IMR-90 (cell line): ENCODE measurements around the gene USP7. TPM values are rescaled to one million over a fixed set of nuclear protein-coding genes. Genes with fewer than 3 reads are reported as not detected.

Experiments
- ATAC-seq: fragments of 200-7000 bp; cut with Tn5 transposase; 2 replicates; pipeline ENCODE4 v1.9.1; 2020; ENCODE audit warnings: low read depth, mild to moderate bottlenecking, moderate library complexity
- BruUV-seq: library from RNA; stranded (reverse); fragments of 400-500 nt; replicated peaks from 2 replicates; lab custom pipeline; 2021; lab: Mats Ljungman, UMichigan
- CTCF ChIA-PET: fragments of 300-600 bp; formaldehyde crosslinking; extraction: SDS; loops from one replicate; lab custom pipeline; 2021; ENCODE audit warnings: antibody characterized with exemption; lab: Yijun Ruan, JAX
- POLR2A ChIA-PET: fragments of 300-600 bp; sonication (Branson Sonifier 250); formaldehyde crosslinking; loops from one replicate; lab custom pipeline; 2022; ENCODE audit warnings: antibody characterized with exemption; ENCODE audit not compliant: unreplicated experiment; lab: Charles Lee
- DNase-seq: peaks from one replicate; pipeline ENCODE4 v3.0.0; 2013
- H2AFZ ChIP-seq: replicated peaks from 2 replicates; pipeline ENCODE3; 2013; ENCODE audit warnings: low read length, mild to moderate bottlenecking; ENCODE audit not compliant: poor library complexity
- H2AK5ac ChIP-seq: 2 replicates; pipeline ENCODE4 v1.6.1; 2013; ENCODE audit warnings: low read depth, low read length, inconsistent platforms
- H2AK9ac ChIP-seq: replicated peaks from 2 replicates; pipeline ENCODE3; 2013; ENCODE audit warnings: mild to moderate bottlenecking, low read depth, low read length, moderate library complexity; ENCODE audit not compliant: poor library complexity
- H2BK120ac ChIP-seq: 2 replicates; pipeline ENCODE4 v1.6.1; 2013; ENCODE audit warnings: low read depth, low read length, inconsistent platforms
- H2BK15ac ChIP-seq: 3 replicates; pipeline ENCODE4 v1.6.1; 2013; ENCODE audit warnings: low read depth, low read length, inconsistent platforms
- H2BK20ac ChIP-seq: 2 replicates; pipeline ENCODE4 v1.6.1; 2013; ENCODE audit warnings: low read depth, mild to moderate bottlenecking, inconsistent platforms, low read length, moderate library complexity
- H2BK5ac ChIP-seq: 2 replicates; pipeline ENCODE4 v1.6.1; 2013; ENCODE audit warnings: mild to moderate bottlenecking, low read depth, low read length, inconsistent platforms; ENCODE audit not compliant: poor library complexity, severe bottlenecking
- H3K14ac ChIP-seq: replicated peaks from 2 replicates; pipeline ENCODE4 v1.6.1; 2013; ENCODE audit warnings: low read depth, low read length, inconsistent platforms
- H3K18ac ChIP-seq: 2 replicates; pipeline ENCODE4 v1.6.1; 2013; ENCODE audit warnings: low read depth, low read length, control low read depth
- H3K23ac ChIP-seq: 2 replicates; pipeline ENCODE4 v1.6.1; 2013; ENCODE audit warnings: low read depth, low read length, inconsistent platforms
- H3K27ac ChIP-seq: 2 replicates; pipeline ENCODE4 v1.5.1; 2013; ENCODE audit warnings: mild to moderate bottlenecking, control low read depth, low read length; ENCODE audit not compliant: insufficient read depth
- H3K27me3 ChIP-seq: 2 replicates; pipeline ENCODE4 v1.6.1; 2013; ENCODE audit warnings: low read length; ENCODE audit not compliant: control insufficient read depth, insufficient read depth
- H3K36me3 ChIP-seq: 2 replicates; pipeline ENCODE4 v1.6.1; 2013; ENCODE audit warnings: low read length, mixed read lengths; ENCODE audit not compliant: control insufficient read depth, insufficient read depth
- H3K4ac ChIP-seq: 2 replicates; pipeline ENCODE4 v1.6.1; 2013; ENCODE audit warnings: low read depth, low read length, inconsistent platforms
- H3K4me1 ChIP-seq: 2 replicates; pipeline ENCODE4 v1.6.1; 2013; ENCODE audit warnings: low read length, mixed read lengths; ENCODE audit not compliant: control insufficient read depth, insufficient read depth
- H3K4me2 ChIP-seq: 2 replicates; pipeline ENCODE4 v1.6.1; 2013; ENCODE audit warnings: low read depth, mild to moderate bottlenecking, control low read depth, low read length, moderate library complexity
- H3K4me3 ChIP-seq: 2 replicates; pipeline ENCODE4 v1.5.1; 2013; ENCODE audit warnings: low read depth, mild to moderate bottlenecking, control low read depth, low read length, moderate library complexity; ENCODE audit not compliant: insufficient read depth
- H3K56ac ChIP-seq: 2 replicates; pipeline ENCODE4 v1.6.1; 2013; ENCODE audit warnings: low read length, inconsistent platforms; ENCODE audit not compliant: insufficient read depth; ENCODE audit errors: extremely low read depth
- H3K79me1 ChIP-seq, 2 experiments: 2 replicates each; pipeline ENCODE4 v1.6.1; 2013; ENCODE audit warnings: low read length in 2 of 2, inconsistent platforms in 1 of 2, low read depth in 1 of 2
- H3K9ac ChIP-seq: 2 replicates; pipeline ENCODE4 v1.6.1; 2013; ENCODE audit warnings: low read depth, low read length, control low read depth
- H3K9me1 ChIP-seq: 2 replicates; pipeline ENCODE4 v1.6.1; 2013; ENCODE audit warnings: low read length, inconsistent platforms; ENCODE audit not compliant: insufficient read depth
- H3K9me3 ChIP-seq: 2 replicates; pipeline ENCODE4 v1.6.1; 2013; ENCODE audit warnings: low read length; ENCODE audit not compliant: control insufficient read depth, insufficient read depth
- H4K20me1 ChIP-seq: 2 replicates; pipeline ENCODE4 v1.6.1; 2013; ENCODE audit warnings: low read length, inconsistent platforms; ENCODE audit not compliant: insufficient read depth
- H4K5ac ChIP-seq: 2 replicates; pipeline ENCODE4 v1.6.1; 2013; ENCODE audit warnings: mild to moderate bottlenecking, low read depth, low read length, control low read depth
- H4K8ac ChIP-seq, 2 experiments: 2 replicates each; pipeline ENCODE4 v1.6.1; 2013; ENCODE audit warnings: low read depth in 2 of 2, low read length in 2 of 2, control low read depth in 1 of 2, inconsistent platforms in 1 of 2
- H4K91ac ChIP-seq: 2 replicates; pipeline ENCODE4 v1.6.1; 2013; ENCODE audit warnings: low read depth, low read length, inconsistent platforms; ENCODE audit not compliant: insufficient read depth
- BHLHE40 ChIP-seq: fragments of 150-350 bp; IDR thresholded peaks from 2 replicates; pipeline ENCODE4 v1.6.1; 2016; ENCODE audit warnings: mild to moderate bottlenecking, low read depth, low read length
- CEBPB ChIP-seq: IDR thresholded peaks from 2 replicates; pipeline ENCODE4 v1.6.1; 2012; ENCODE audit warnings: low read depth, low read length, improper control_type of control experiment
- CHD1 ChIP-seq: IDR thresholded peaks from 2 replicates; pipeline ENCODE4 v1.6.1; 2012; ENCODE audit warnings: low read depth, low read length, improper control_type of control experiment
- FOS ChIP-seq: fragments of 150-350 bp; IDR thresholded peaks from 2 replicates; pipeline ENCODE4 v1.6.1; 2016; ENCODE audit warnings: low read depth, low read length
- MAFK ChIP-seq: IDR thresholded peaks from 2 replicates; pipeline ENCODE4 v1.6.1; 2012; ENCODE audit warnings: low read depth, low read length, improper control_type of control experiment
- MAZ ChIP-seq: IDR thresholded peaks from 2 replicates; pipeline ENCODE4 v1.6.1; 2012; ENCODE audit warnings: low read depth, mild to moderate bottlenecking, low read length, improper control_type of control experiment, moderate library complexity, borderline replicate concordance
- MXI1 ChIP-seq: IDR thresholded peaks from 2 replicates; pipeline ENCODE4 v1.6.1; 2012; ENCODE audit warnings: low read depth, mild to moderate bottlenecking, low read length, moderate library complexity, borderline replicate concordance
- NFE2L2 ChIP-seq: fragments of 150-350 bp; IDR thresholded peaks from 2 replicates; pipeline ENCODE4 v1.6.1; 2016; ENCODE audit warnings: low read depth, mild to moderate bottlenecking, low read length
- POLR2A ChIP-seq: IDR thresholded peaks from 2 replicates; pipeline ENCODE4 v1.6.1; 2012; ENCODE audit warnings: mild to moderate bottlenecking, low read depth, low read length
- RAD21 ChIP-seq: IDR thresholded peaks from 2 replicates; pipeline ENCODE4 v1.6.1; 2012; ENCODE audit warnings: low read length, improper control_type of control experiment
- RCOR1 ChIP-seq: IDR thresholded peaks from 2 replicates; pipeline ENCODE4 v1.6.1; 2012; ENCODE audit warnings: mild to moderate bottlenecking, low read length, improper control_type of control experiment; ENCODE audit not compliant: insufficient replicate concordance
- RFX5 ChIP-seq: IDR thresholded peaks from 2 replicates; pipeline ENCODE4 v1.8.0; 2012; ENCODE audit warnings: low read depth, mild to moderate bottlenecking, low read length, moderate library complexity
- SMC3 ChIP-seq: fragments of 150-350 bp; IDR thresholded peaks from 2 replicates; pipeline ENCODE4 v1.6.1; 2016; ENCODE audit warnings: low read depth, mild to moderate bottlenecking, antibody characterized with exemption, low read length, moderate library complexity
- USF2 ChIP-seq: fragments of 150-350 bp; IDR thresholded peaks from 2 replicates; pipeline ENCODE4 v1.6.1; 2017; ENCODE audit warnings: mild to moderate bottlenecking, antibody characterized with exemption, low read length, low read depth
- WGBS, 2 experiments: methylation state at CpG; one replicate each; pipeline versions ENCODE4 v1.1.5 to v1.1.7; 2013; ENCODE audit warnings: missing lambda C conversion rate in 2 of 2; ENCODE audit not compliant: insufficient read length in 1 of 2; ENCODE audit errors: extremely low coverage in 2 of 2; 5-methylcytosine and 5-hydroxymethylcytosine counted together
- dilution Hi-C: fragments of 300-500 bp; cut with HindIII; formaldehyde crosslinking; loops from one replicate; pipeline ENCODE4 v1.14.3; 2018; ENCODE audit warnings: low sequenced_read_pairs; ENCODE audit not compliant: unreplicated experiment
- in situ Hi-C: fragments of 300-500 bp; cut with MboI; formaldehyde crosslinking; loops from 3 replicates; pipeline ENCODE4 v1.14.3; 2019; ENCODE audit warnings: low sequenced_read_pairs, inconsistent platforms, mixed read lengths
- intact Hi-C: fragments of 100-400 bp; cut with micrococcal nuclease; formaldehyde crosslinking; loops from 2 replicates; pipeline ENCODE4 v1.10.0; 2022
- polyA plus RNA-seq, 3 experiments: library from polyadenylated mRNA; depleted of rRNA; stranded (reverse); fragments of >200 nt; gene quantifications; 2 replicates each; pipeline ENCODE4 v1.2.3, GENCODE V29; 2012; ENCODE audit warnings: low replicate concordance in 1 of 3
- total RNA-seq: library from RNA; depleted of rRNA; stranded (reverse); fragments of >200 nt; gene quantifications from 2 replicates; pipeline ENCODE4 v1.2.3, GENCODE V29; 2012
- TF ChIP-seq, protein P1 (sequence below): conservative IDR thresholded peaks from 2 replicates; pipeline ENCODE4 v1.5.1; 2012; ENCODE audit warnings: mild to moderate bottlenecking, low read depth, low read length, improper control_type of control experiment
- TF ChIP-seq, protein P2 (sequence below): fragments of 150-350 bp; IDR thresholded peaks from 2 replicates; pipeline ENCODE4 v1.6.1; 2016; ENCODE audit warnings: low read depth, mild to moderate bottlenecking, low read length, moderate library complexity, borderline replicate concordance

USP7 gene
- total and polyA plus RNA-seq, 2 of the 4 experiments (the other 2 are of a cell fraction) = 17.8 to 28.3 TPM

GRCh38 chr16:8903004-8903403 lies 60.7 kb downstream of the USP7 start:
- WGBS, 2 experiments = 98% methylated on average over 6 of the region's 9 CpGs; no CpG with 5 or more reads in 1 of the 2 experiments
- no TSS peak for BruUV-seq
- no peak overlapping the region for H2BK20ac ChIP-seq

More at GRCh38 chr16:8903004-8903403, 60.7 kb downstream of the USP7 start:
- Histone ChIP-seq H3K4me3 (no peak overlapping the region), H2BK120ac (no peak overlapping the region), H4K8ac (no peak overlapping the region), H3K14ac (no peak overlapping the region), H2AFZ (no peak overlapping the region), H3K23ac (no peak overlapping the region), H3K4me1 (no peaks in the 10 kb centered on the region), H3K18ac (no peak overlapping the region), H3K36me3 (peaks cover 60% of the 10 kb centered on the region), H3K56ac (no peak overlapping the region), H4K20me1 (peaks cover 3% of the 10 kb centered on the region; the same call in 1 of the 2 replicates), H2BK5ac (no peak overlapping the region), H3K4me2 (no peak overlapping the region), H3K9me3 (no peaks in the 10 kb centered on the region), H3K4ac (no peak overlapping the region), H3K9me1 (no peaks in the 10 kb centered on the region), H2AK5ac (no peak overlapping the region), H3K27me3 (no peaks in the 10 kb centered on the region), H2AK9ac (no peak overlapping the region), H2BK15ac (no peak overlapping the region), H3K27ac (no peak overlapping the region), H4K5ac (no peak overlapping the region), H3K79me1 (peaks cover 17 to 27% of the 10 kb centered on the region in 2 experiments), H4K91ac (no peak overlapping the region), H3K9ac (no peak overlapping the region)
- ChIA-PET CTCF (no interaction called here), POLR2A (no interaction called here)
- DNase-seq (no peak), ATAC-seq (no peak)
- no peak for TF ChIP-seq CHD1
- TF ChIP-seq NFE2L2 = no peak
- TF ChIP-seq, protein P1, sequence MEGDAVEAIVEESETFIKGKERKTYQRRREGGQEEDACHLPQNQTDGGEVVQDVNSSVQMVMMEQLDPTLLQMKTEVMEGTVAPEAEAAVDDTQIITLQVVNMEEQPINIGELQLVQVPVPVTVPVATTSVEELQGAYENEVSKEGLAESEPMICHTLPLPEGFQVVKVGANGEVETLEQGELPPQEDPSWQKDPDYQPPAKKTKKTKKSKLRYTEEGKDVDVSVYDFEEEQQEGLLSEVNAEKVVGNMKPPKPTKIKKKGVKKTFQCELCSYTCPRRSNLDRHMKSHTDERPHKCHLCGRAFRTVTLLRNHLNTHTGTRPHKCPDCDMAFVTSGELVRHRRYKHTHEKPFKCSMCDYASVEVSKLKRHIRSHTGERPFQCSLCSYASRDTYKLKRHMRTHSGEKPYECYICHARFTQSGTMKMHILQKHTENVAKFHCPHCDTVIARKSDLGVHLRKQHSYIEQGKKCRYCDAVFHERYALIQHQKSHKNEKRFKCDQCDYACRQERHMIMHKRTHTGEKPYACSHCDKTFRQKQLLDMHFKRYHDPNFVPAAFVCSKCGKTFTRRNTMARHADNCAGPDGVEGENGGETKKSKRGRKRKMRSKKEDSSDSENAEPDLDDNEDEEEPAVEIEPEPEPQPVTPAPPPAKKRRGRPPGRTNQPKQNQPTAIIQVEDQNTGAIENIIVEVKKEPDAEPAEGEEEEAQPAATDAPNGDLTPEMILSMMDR = no peak
- no peak for TF ChIP-seq FOS
- no peak for TF ChIP-seq MXI1
- no peak for TF ChIP-seq BHLHE40
- no peak for TF ChIP-seq CEBPB
- TF ChIP-seq, protein P2, sequence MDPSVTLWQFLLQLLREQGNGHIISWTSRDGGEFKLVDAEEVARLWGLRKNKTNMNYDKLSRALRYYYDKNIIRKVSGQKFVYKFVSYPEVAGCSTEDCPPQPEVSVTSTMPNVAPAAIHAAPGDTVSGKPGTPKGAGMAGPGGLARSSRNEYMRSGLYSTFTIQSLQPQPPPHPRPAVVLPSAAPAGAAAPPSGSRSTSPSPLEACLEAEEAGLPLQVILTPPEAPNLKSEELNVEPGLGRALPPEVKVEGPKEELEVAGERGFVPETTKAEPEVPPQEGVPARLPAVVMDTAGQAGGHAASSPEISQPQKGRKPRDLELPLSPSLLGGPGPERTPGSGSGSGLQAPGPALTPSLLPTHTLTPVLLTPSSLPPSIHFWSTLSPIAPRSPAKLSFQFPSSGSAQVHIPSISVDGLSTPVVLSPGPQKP = no peak
- TF ChIP-seq MAZ = no peak
- TF ChIP-seq SMC3 = no peak
- no peak for TF ChIP-seq RFX5
- no peak for TF ChIP-seq MAFK
- no peak for TF ChIP-seq RAD21
- no peak for TF ChIP-seq POLR2A
- no peak for TF ChIP-seq RCOR1
- no peak for TF ChIP-seq USF2
- in situ Hi-C loops = no loop called here
- dilution Hi-C loops = no loop called here
- intact Hi-C loops = loop anchor here (10.0 kb wide), 1 partner anchor 192 kb away; the partner anchor contains the start of gene HAPSTR1
